K562 (cell line): Measurements from ENCODE around the gene COX11. TPM values are rescaled to one million over a fixed set of nuclear protein-coding genes. Genes with fewer than 3 reads are reported as not detected.

Experiments
- ATAC-seq: fragments of 200-7000 bp; cut with Tn5 transposase; 3 replicates; pipeline ENCODE4 v1.9.1; 2020; ENCODE audit warnings: moderate library complexity
- BruUV-seq: library from RNA; stranded (reverse); fragments of 400-500 nt; replicated peaks from 2 replicates; lab custom pipeline; 2021; lab: Mats Ljungman, UMichigan
- CTCF ChIA-PET: fragments of 300-600 bp; formaldehyde crosslinking; extraction: SDS; loops from one replicate; lab custom pipeline; 2021; ENCODE audit warnings: low intra/inter-chr PET ratio; lab: Yijun Ruan, JAX
- POLR2A ChIA-PET: fragments of 300-600, 350-650 bp; sonication (Branson Sonifier 250); formaldehyde crosslinking; extraction: SDS; loops from one replicate; lab custom pipeline; 2021; ENCODE audit warnings: antibody characterized with exemption, inconsistent platforms; lab: Yijun Ruan, JAX
- DNase-seq, 4 experiments: peaks; one replicate each; pipeline versions ENCODE4 v3.0.0 to v3.0.0-alpha.2; 2011 to 2018; ENCODE audit warnings: low spot score in 3 of 4, mixed read lengths in 3 of 4; ENCODE audit errors: extremely low read depth in 1 of 4
- FAIRE-seq: peaks from 2 replicates; lab custom pipeline; 2011; peaks lifted over from hg19 to GRCh38; lab: Jason Lieb, UNC
- H2AFZ ChIP-seq: 2 replicates; pipeline ENCODE4 v1.6.0; 2011; ENCODE audit warnings: low read depth, low read length, control low read depth, inconsistent platforms
- H3K27ac ChIP-seq: fragments of 200-600 bp; 3 replicates; pipeline ENCODE4 v1.8.0; 2011; ENCODE audit warnings: low read depth, mild to moderate bottlenecking, control low read depth, inconsistent platforms, low read length, moderate library complexity, mixed read lengths; ENCODE audit errors: extremely low read depth
- H3K27me3 ChIP-seq, 2 experiments: fragments of 300-600 bp in 1 of 2; 2 replicates in 1 of 2; 3 replicates in 1 of 2; pipeline versions ENCODE4 v1.6.0 to v1.8.0; 2011; ENCODE audit warnings: inconsistent platforms in 2 of 2, low read length in 2 of 2, mild to moderate bottlenecking in 1 of 2, mixed read lengths in 1 of 2, moderate library complexity in 1 of 2; ENCODE audit not compliant: control insufficient read depth in 2 of 2, insufficient read depth in 2 of 2
- H3K36me3 ChIP-seq: fragments of 300-600 bp; 3 replicates; pipeline ENCODE4 v1.8.0; 2011; ENCODE audit warnings: mild to moderate bottlenecking, low read length, inconsistent platforms; ENCODE audit not compliant: control insufficient read depth, insufficient read depth
- H3K4me1 ChIP-seq, 2 experiments: fragments of 200-600 bp in 1 of 2; replicated peaks in 1 of 2; 2 replicates in 1 of 2; 3 replicates in 1 of 2; pipeline versions ENCODE4 v1.5.1 to v1.8.0; 2011; ENCODE audit warnings: inconsistent platforms in 2 of 2, low read length in 2 of 2, mild to moderate bottlenecking in 1 of 2, mixed read lengths in 1 of 2, moderate library complexity in 1 of 2; ENCODE audit not compliant: control insufficient read depth in 2 of 2, insufficient read depth in 2 of 2
- H3K4me2 ChIP-seq: 2 replicates; pipeline ENCODE4 v1.6.1; 2011; ENCODE audit warnings: low read length, control low read depth, inconsistent platforms, mixed read lengths; ENCODE audit not compliant: insufficient read depth
- H3K4me3 ChIP-seq: fragments of 200-600 bp; sonication (generic), shearing (Covaris generic); 2 replicates; pipeline ENCODE4 v1.5.1; 2016; ENCODE audit warnings: control low read depth, inconsistent platforms
- H3K79me2 ChIP-seq: fragments of 200-600 bp; 3 replicates; pipeline ENCODE4 v1.8.0; 2011; ENCODE audit warnings: low read length, inconsistent platforms; ENCODE audit not compliant: control insufficient read depth, insufficient read depth
- H3K9ac ChIP-seq, 2 experiments: 2 replicates each; pipeline versions ENCODE4 v1.6.0 to v1.6.1; 2011; ENCODE audit warnings: low read depth in 2 of 2, low read length in 2 of 2, control low read depth in 1 of 2, inconsistent platforms in 1 of 2, mild to moderate bottlenecking in 1 of 2, mixed read lengths in 1 of 2; ENCODE audit not compliant: insufficient read depth in 1 of 2
- H3K9me1 ChIP-seq: one replicate; pipeline ENCODE4 v1.6.0; 2011; ENCODE audit warnings: inconsistent platforms, mild to moderate bottlenecking, low read length, moderate library complexity; ENCODE audit not compliant: control insufficient read depth, insufficient read depth
- H3K9me3 ChIP-seq: replicated peaks from 2 replicates; pipeline ENCODE4 v1.5.1; 2011; ENCODE audit warnings: low read depth, low read length, inconsistent platforms; ENCODE audit not compliant: control insufficient read depth, insufficient read depth
- H4K20me1 ChIP-seq: replicated peaks from 2 replicates; pipeline ENCODE4 v1.6.1; 2011; ENCODE audit warnings: low read length, inconsistent platforms, mixed read lengths; ENCODE audit not compliant: control insufficient read depth, insufficient read depth
- CREB5 ChIP-seq: fragments of 250-450 bp; sonication (Bioruptor Pico); IDR thresholded peaks from 2 replicates; pipeline ENCODE4 v1.5.0; 2020; ENCODE audit warnings: mild to moderate bottlenecking
- EZH2 ChIP-seq: IDR thresholded peaks from 2 replicates; pipeline ENCODE4 v1.6.1; 2012; ENCODE audit warnings: low read depth, mild to moderate bottlenecking, inconsistent platforms, low read length, borderline replicate concordance
- HIVEP1 ChIP-seq: fragments of 250-450 bp; sonication (Bioruptor Pico); IDR thresholded peaks from 2 replicates; pipeline ENCODE4 v1.4.0; 2020; ENCODE audit warnings: mild to moderate bottlenecking
- KLF13 ChIP-seq: fragments of 450-650 bp; IDR thresholded peaks from 2 replicates; pipeline ENCODE4 v1.6.1; 2016; ENCODE audit warnings: missing genetic modification characterization, low read depth, mild to moderate bottlenecking, missing compliant biosample characterization, moderate library complexity, borderline replicate concordance
- MED1 ChIP-seq: sonication (generic); formaldehyde crosslinking; IDR thresholded peaks from 2 replicates; pipeline ENCODE4 v1.8.1; 2023; ENCODE audit warnings: missing genetic modification reagents, borderline replicate concordance
- MEIS2 ChIP-seq: fragments of 450-650 bp; IDR thresholded peaks from 2 replicates; pipeline ENCODE4 v1.6.1; 2014; ENCODE audit warnings: mild to moderate bottlenecking; ENCODE audit not compliant: partially characterized antibody
- MNT ChIP-seq, 2 experiments: fragments of 450-650 bp; conservative IDR thresholded peaks; 2 replicates each; pipeline ENCODE4 v1.6.1; 2017; ENCODE audit warnings: mild to moderate bottlenecking in 2 of 2, moderate library complexity in 2 of 2
- MTA1 ChIP-seq: fragments of 450-650 bp; IDR thresholded peaks from 2 replicates; pipeline ENCODE4 v1.6.1; 2017; ENCODE audit warnings: borderline replicate concordance
- MYNN ChIP-seq, 2 experiments: sonication (generic); formaldehyde crosslinking in 1 of 2; IDR thresholded peaks; 2 replicates each; pipeline versions ENCODE4 v1.5.0 to v1.6.1; 2016 to 2020; ENCODE audit warnings: antibody characterized with exemption in 1 of 2, missing genetic modification reagents in 1 of 2
- NCOA6 ChIP-seq: fragments of 450-650 bp; IDR thresholded peaks from 2 replicates; pipeline ENCODE4 v1.6.1; 2017; ENCODE audit warnings: mild to moderate bottlenecking
- NFIC ChIP-seq: fragments of 450-650 bp; IDR thresholded peaks from 2 replicates; pipeline ENCODE4 v1.6.1; 2017; ENCODE audit warnings: mild to moderate bottlenecking, inconsistent platforms
- NFRKB ChIP-seq: fragments of 450-650 bp; IDR thresholded peaks from 2 replicates; pipeline ENCODE4 v1.6.1; 2016; ENCODE audit warnings: low read depth
- SAP30 ChIP-seq: fragments of 200-600 bp; sonication (generic); IDR thresholded peaks from 2 replicates; pipeline ENCODE4 v1.6.1; 2012; ENCODE audit warnings: borderline replicate concordance, low read depth, mild to moderate bottlenecking, moderate library complexity, low read length, control low read depth, inconsistent platforms; ENCODE audit not compliant: insufficient read depth, poor library complexity, severe bottlenecking
- SMAD3 ChIP-seq: fragments of 450-650 bp; formaldehyde crosslinking; conservative IDR thresholded peaks from 2 replicates; pipeline ENCODE4 v1.4.0; 2020; ENCODE audit warnings: mild to moderate bottlenecking
- ZKSCAN8 ChIP-seq: fragments of 200-800 bp; sonication (Bioruptor generic); IDR thresholded peaks from 2 replicates; pipeline ENCODE4 v1.6.1; 2016; ENCODE audit warnings: missing genetic modification characterization, missing compliant biosample characterization
- ZNF134 ChIP-seq: fragments of 250-450 bp; sonication (Bioruptor Pico); conservative IDR thresholded peaks from 2 replicates; pipeline ENCODE4 v1.4.0; 2020
- ZNF24 ChIP-seq: fragments of 450-650 bp; IDR thresholded peaks from 2 replicates; pipeline ENCODE4 v1.6.1; 2016
- WGBS: fragments of 100-300 bp; shearing (Covaris generic); methylation state at CpG from one replicate; pipeline ENCODE4 v1.1.6; 2016; ENCODE audit warnings: low coverage, mixed read lengths; ENCODE audit not compliant: insufficient coverage; ENCODE audit errors: missing lambda C conversion rate; 5-methylcytosine and 5-hydroxymethylcytosine counted together
- in situ Hi-C: fragments of 300-500 bp; cut with MboI; formaldehyde crosslinking; loops from 4 replicates; pipeline ENCODE4 v1.15.0; 2018; ENCODE audit warnings: inconsistent platforms, mixed read lengths
- intact Hi-C: fragments of 100-400 bp; cut with micrococcal nuclease; formaldehyde crosslinking; loops from 2 replicates; pipeline ENCODE4 v1.14.2; 2022
- polyA plus RNA-seq, 8 experiments: library from polyadenylated mRNA; depleted of rRNA in 4 of 8; stranded (reverse) in 5 of 8; unstranded in 3 of 8; fragments of >200 nt; fragmentation: Nextera tagmentation in 2 of 8; fragmentation: Illumina TruSeq in 1 of 8; extraction: Ambion mirVana in 2 of 8; extraction: Trizol in 1 of 8; gene quantifications; 2 replicates each; pipeline versions ENCODE4 v1.2.1 to v1.2.3, GENCODE V29; 2011 to 2014; ENCODE audit warnings: inconsistent platforms in 1 of 8, missing spikeins in 1 of 8
- total RNA-seq, 7 experiments: library from RNA; depleted of rRNA in 6 of 7; stranded (reverse); fragments of >200 nt in 6 of 7; fragmentation: Illumina TruSeq in 2 of 7; extraction: Trizol in 2 of 7; gene quantifications; 2 replicates each; pipeline versions ENCODE4 v1.2.1 to v1.2.3, GENCODE V29; 2011 to 2021; ENCODE audit warnings: low replicate concordance in 1 of 7

The COX11 gene
- total and polyA plus RNA-seq, 9 of the 15 experiments (the other 6 are each of a cell fraction or from before 2014, with no cell fraction given): 18.5 to 112 (median 30.7) TPM

- TF ChIP-seq NFIC (no peak), SAP30 (no peak), MNT (conservative IDR thresholded peaks at IDR 0.05) (no peak), MED1 (no peak), SMAD3 (no peak), EZH2 (no peak), HIVEP1 (CRISPR knock-in tag) (no peak), ZNF24 (no peak), MEIS2 (no peak), NFRKB (no peak), ZNF134 (no peak), ZKSCAN8 (no peak), MTA1 (no peak), CREB5 (CRISPR knock-in tag) (no peak), NCOA6 (no peak), MYNN (IDR thresholded peaks at IDR 0.05) (no peak), MYNN (CRISPR knock-in tag; IDR thresholded peaks at IDR 0.05) (no peak), KLF13 (tag) (no peak)
- H3K4me2 ChIP-seq: no peak overlapping the region
- peaks cover 42% of the 10 kb centered on the region for H3K36me3 ChIP-seq
- H3K9me1 ChIP-seq: no peaks in the 10 kb centered on the region
- no peak overlapping the region for H3K9ac ChIP-seq
- no peaks in the 10 kb centered on the region for H4K20me1 ChIP-seq
- no peaks in the 10 kb centered on the region for H3K9me3 ChIP-seq
- CTCF ChIA-PET: no interaction called here
- no peaks in the 10 kb centered on the region for H3K4me1 ChIP-seq
- no peak overlapping the region for H2AFZ ChIP-seq
- FAIRE-seq (no peak), DNase-seq (no peak), ATAC-seq (no peak)
- in situ Hi-C loops (no loop called here), intact Hi-C loops (no loop called here)
- no peak overlapping the region for H3K27ac ChIP-seq
- POLR2A ChIA-PET: no interaction called here
- no peak overlapping the region for H3K4me3 ChIP-seq
- 17% methylated on average over 1 of the region's 1 CpG for WGBS
- no TSS peak for BruUV-seq
- no peaks in the 10 kb centered on the region for H3K27me3 ChIP-seq
- no peaks in the 10 kb centered on the region for H3K79me2 ChIP-seq
Observed at GRCh38 chr17:54932711-54933110, 35.7 kb downstream of the COX11 start.
